Astrocyte of the spinal cord (primary cell): ENCODE results near the gene SNX25.

Experiments used
- DNase-seq: peaks from one replicate; pipeline ENCODE4 v3.0.0; 2011; ENCODE audit warnings: low read depth, low spot score
- H3K4me3 ChIP-seq: 2 replicates; pipeline ENCODE4 v1.5.1; 2011; ENCODE audit warnings: low read depth, mild to moderate bottlenecking, low read length, moderate library complexity
- in situ Hi-C: cut with HindIII; loops from 2 replicates; pipeline ENCODE4 v1.10.0; 2017; ENCODE audit warnings: low sequenced_read_pairs
- TF ChIP-seq, protein P1 (sequence below): IDR thresholded peaks from 2 replicates; pipeline ENCODE4 v1.5.1; 2012; ENCODE audit warnings: low read depth, mild to moderate bottlenecking, low read length, inconsistent platforms

SNX25 gene

DNA sequence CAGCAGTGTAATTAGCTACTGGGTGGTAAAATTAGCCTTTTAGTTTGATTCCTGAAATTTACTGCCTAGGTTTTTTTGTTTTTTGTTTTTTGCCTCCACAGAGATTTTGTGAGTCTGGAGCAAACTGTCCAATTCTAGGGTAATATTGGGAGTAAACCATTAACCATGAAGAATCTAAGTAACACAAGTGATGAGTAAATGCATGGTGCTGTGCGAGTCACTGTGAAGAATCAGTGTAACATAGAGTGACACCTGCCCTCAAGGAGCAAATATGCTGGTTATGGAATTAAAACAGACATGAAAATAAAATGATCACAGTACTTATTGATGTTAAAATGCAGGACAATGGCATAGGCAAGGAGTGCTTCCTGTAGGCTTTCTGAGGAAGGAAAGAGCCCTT is 126.2 kb downstream of the SNX25 start:
- H3K4me3 ChIP-seq, result no peak overlapping the region
- no peak for DNase-seq
- TF ChIP-seq, protein P1, sequence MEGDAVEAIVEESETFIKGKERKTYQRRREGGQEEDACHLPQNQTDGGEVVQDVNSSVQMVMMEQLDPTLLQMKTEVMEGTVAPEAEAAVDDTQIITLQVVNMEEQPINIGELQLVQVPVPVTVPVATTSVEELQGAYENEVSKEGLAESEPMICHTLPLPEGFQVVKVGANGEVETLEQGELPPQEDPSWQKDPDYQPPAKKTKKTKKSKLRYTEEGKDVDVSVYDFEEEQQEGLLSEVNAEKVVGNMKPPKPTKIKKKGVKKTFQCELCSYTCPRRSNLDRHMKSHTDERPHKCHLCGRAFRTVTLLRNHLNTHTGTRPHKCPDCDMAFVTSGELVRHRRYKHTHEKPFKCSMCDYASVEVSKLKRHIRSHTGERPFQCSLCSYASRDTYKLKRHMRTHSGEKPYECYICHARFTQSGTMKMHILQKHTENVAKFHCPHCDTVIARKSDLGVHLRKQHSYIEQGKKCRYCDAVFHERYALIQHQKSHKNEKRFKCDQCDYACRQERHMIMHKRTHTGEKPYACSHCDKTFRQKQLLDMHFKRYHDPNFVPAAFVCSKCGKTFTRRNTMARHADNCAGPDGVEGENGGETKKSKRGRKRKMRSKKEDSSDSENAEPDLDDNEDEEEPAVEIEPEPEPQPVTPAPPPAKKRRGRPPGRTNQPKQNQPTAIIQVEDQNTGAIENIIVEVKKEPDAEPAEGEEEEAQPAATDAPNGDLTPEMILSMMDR, result no peak
- in situ Hi-C loops, result no loop called here

DNA sequence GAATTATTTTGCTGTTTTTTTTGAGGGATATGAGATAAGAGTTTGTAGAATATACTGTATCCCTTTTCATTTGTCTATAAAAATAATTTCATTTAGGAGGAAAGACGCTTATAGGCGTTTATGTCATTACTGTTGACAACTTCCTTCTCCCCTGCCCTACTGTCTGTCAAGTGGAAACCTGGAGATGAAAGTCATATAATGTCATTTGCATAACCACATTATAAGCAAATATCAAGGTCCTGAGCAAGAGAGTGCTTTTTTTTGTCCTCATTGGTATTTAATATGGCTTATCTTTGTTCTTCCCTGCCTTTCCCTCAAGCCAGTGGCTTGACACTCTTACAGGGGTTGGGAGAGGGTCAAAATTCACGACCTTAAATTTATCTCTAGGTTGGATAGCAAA is 130.5 kb downstream of the SNX25 start:
- TF ChIP-seq, protein P1, result no peak
- in situ Hi-C loops, result no loop called here
- DNase-seq, result no peak
- H3K4me3 ChIP-seq, result no peak overlapping the region

DNA sequence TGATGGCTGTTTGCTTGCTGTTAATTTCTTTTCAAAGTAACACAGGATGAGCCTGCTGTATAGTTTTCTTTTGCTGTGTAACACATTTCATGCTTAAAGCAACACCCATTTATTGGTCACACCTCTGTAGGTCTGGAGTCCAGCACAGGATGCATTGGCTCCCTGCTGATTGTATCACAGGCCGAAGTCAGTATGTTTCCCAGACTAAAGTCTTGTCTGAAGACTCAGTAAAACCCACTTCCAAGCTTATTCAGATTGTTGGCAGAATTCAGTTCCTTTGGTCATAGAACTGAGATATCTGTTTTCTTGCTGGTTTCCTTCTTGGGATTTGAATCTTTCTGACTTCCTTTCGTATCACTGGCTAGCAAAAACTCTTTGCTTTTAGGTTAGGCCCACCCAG is 132.0 kb downstream of the SNX25 start:
- TF ChIP-seq, protein P1, result no peak
- DNase-seq, result no peak
- in situ Hi-C loops, result no loop called here
- H3K4me3 ChIP-seq, result no peak overlapping the region

DNA sequence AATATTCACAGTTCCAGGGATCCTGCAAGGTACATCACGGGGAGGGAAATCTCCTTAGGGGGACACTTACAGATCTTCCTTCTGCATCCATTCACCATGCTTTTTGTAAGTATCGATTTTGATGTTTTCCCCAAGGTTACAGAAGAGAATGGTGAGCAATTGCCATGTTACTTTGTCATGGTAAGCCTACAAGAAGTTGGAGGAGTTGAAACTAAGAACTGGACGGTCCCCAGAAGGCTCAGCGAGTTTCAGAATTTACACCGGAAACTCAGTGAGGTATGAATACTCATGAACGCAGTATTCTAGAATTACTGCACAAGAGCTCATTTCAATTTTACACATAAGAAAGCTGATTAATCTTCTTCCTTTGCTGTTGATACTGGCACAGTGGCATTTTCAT is 132.4 kb downstream of the SNX25 start:
- DNase-seq, result no peak

DNA sequence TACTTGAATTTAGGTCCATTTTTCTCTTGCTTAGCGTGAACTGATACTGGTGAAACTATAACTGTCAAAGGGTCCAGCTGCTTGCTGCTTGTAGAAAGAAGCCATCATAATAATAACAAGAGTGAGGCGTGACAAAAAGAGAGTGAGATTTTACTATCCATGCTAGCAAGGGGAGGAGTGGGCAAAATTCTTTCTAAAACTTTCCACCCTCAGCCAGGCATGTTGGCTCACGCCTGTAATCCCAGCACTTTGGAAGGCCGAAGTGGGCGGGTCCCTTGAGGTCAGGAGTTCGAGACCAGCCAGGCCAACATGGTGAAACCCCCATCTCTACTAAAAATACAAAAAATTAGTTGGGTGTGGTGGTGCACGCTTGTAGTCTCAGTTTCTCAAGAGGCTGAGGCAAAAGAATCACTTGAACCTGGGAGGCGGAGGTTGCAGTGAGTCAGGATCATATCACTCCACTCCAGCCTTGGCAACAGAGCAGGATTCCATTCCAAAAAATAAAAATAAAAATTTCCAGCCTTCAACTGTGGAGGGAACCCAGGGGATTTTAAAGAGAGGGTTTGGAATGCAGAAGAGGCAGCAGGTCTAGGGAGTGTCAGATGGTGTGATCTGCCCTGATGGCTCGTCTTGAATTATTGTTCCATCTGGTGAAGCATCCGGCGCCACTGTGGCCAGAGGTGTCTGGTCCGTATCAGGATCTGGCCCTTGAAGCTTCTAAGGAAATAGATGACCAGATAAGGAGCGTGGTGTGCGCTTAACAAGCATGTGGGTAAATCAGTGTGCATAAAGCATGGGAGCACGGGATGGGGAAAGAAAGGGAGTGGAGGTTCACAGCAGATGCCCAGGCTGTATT is 134.6 kb downstream of the SNX25 start:
- TF ChIP-seq, protein P1, result no peak
- in situ Hi-C loops, result no loop called here
- no peak overlapping the region for H3K4me3 ChIP-seq
- DNase-seq, result no peak

More for the DNA sequence above, 132.4 kb downstream of the SNX25 start:
- TF ChIP-seq, protein P1, result no peak
- no peak overlapping the region for H3K4me3 ChIP-seq
- in situ Hi-C loops, result no loop called here

DNA sequence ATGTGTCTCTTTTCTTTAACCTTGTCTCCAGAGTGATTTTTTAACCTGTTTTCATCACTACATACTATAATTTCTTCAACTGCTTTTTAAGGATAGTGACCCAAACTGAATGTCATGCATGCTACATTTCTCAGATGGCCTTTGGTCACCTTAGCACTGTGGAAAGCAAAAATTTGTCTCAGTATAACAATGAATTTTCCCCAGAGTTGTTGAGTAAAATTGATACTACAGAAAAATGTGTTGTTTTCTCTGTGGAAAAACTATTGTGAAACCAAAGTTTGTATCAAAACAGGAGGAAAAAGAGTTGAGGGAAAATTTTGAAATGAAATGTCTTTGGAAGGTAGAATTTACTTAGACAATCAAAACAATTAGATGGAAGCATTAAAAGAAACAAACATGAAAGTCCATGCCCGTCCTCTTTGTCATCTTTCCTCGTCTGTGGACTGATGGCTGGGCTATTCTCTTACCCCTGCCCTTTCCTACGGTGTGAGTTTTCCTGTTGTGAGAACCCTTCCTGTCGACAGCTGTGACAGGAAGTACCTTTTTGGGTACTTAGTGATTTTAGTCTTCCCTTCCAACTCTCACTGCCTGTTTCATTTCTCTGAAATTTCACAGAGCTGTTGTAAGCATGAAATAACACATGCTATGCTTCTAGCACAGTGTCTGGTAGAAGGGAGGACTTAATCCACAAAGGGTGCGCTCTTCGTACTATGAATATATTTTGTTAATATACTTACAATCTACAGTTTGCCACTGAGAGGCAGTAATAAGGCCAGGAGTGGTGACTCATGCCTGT is 135.5 kb downstream of the SNX25 start:
- no peak overlapping the region for H3K4me3 ChIP-seq
- in situ Hi-C loops, result no loop called here
- no peak for DNase-seq
- TF ChIP-seq, protein P1, result no peak
